Loucy (cell line): ENCODE results near the gene STX19.

ENCODE experiments used
- CTCF ChIP-seq: fragments of 200-600 bp; sonication (generic); conservative IDR thresholded peaks from 2 replicates; pipeline ENCODE4 v1.5.1; 2014; ENCODE audit warnings: mild to moderate bottlenecking, antibody characterized with exemption, low read length
- EZH2phosphoT487 ChIP-seq: fragments of 200-600 bp; IDR thresholded peaks from 2 replicates; pipeline ENCODE4 v1.6.1; 2018; ENCODE audit warnings: antibody characterized with exemption, mild to moderate bottlenecking, moderate library complexity, borderline replicate concordance

GRCh38 chr3:94071713-94072284 is 43.4 kb upstream of the STX19 start:
- no peak for TF ChIP-seq CTCF
- TF ChIP-seq EZH2phosphoT487: no peak
